CD1c-positive myeloid dendritic cell (primary cell): ENCODE data around the gene TRRAP.

ENCODE experiments used
- DNase-seq: peaks from one replicate; pipeline ENCODE4 v3.0.0-alpha.2; 2016; ENCODE audit errors: extremely low spot score

TRRAP gene

GRCh38 chr7:98900815-98901214 lies 22.5 kb downstream of the TRRAP start:
- DNase-seq = no peak

- DNase-seq = no peak
These were observed 24.2 kb downstream of the TRRAP start for GRCh38 chr7:98902523-98902922.

- DNase-seq = no peak
These were observed 24.9 kb downstream of the TRRAP start for GRCh38 chr7:98903246-98903645.

GRCh38 chr7:98907570-98907969 lies 29.2 kb downstream of the TRRAP start:
- DNase-seq = no peak

GRCh38 chr7:98908585-98908984 lies 30.3 kb downstream of the TRRAP start:
- no peak for DNase-seq

- DNase-seq = no peak
These were observed 31.2 kb downstream of the TRRAP start for GRCh38 chr7:98909487-98909886.

- DNase-seq = no peak
These were observed 32.1 kb downstream of the TRRAP start for GRCh38 chr7:98910427-98910826.

- no peak for DNase-seq
These were observed 33.6 kb downstream of the TRRAP start for GRCh38 chr7:98911916-98912315.

GRCh38 chr7:98913026-98913425 lies 34.7 kb downstream of the TRRAP start:
- DNase-seq = no peak

GRCh38 chr7:98913612-98914011 lies 35.3 kb downstream of the TRRAP start:
- DNase-seq = no peak

GRCh38 chr7:98917331-98917730 lies 39.0 kb downstream of the TRRAP start:
- no peak for DNase-seq

GRCh38 chr7:98921608-98922372 lies 43.5 kb downstream of the TRRAP start:
- DNase-seq = no peak

- no peak for DNase-seq
These were observed 44.3 kb downstream of the TRRAP start for GRCh38 chr7:98922392-98923187.

- DNase-seq = no peak
These were observed 45.2 kb downstream of the TRRAP start for GRCh38 chr7:98923512-98923911.

GRCh38 chr7:98927125-98927524 lies 48.8 kb downstream of the TRRAP start:
- no peak for DNase-seq

- no peak for DNase-seq
These were observed 52.1 kb downstream of the TRRAP start for GRCh38 chr7:98930464-98930863.

GRCh38 chr7:98930921-98931320 lies 52.6 kb downstream of the TRRAP start:
- peak; percentile 2 for DNase-seq

GRCh38 chr7:98933321-98933720 lies 55.0 kb downstream of the TRRAP start:
- DNase-seq = no peak

GRCh38 chr7:98934267-98934666 lies 55.9 kb downstream of the TRRAP start:
- no peak for DNase-seq

- DNase-seq = no peak
These were observed 57.5 kb downstream of the TRRAP start for GRCh38 chr7:98935811-98936210.

- DNase-seq = no peak
These were observed 65.0 kb downstream of the TRRAP start for GRCh38 chr7:98943336-98943735.

- DNase-seq = no peak
These were observed 66.1 kb downstream of the TRRAP start for GRCh38 chr7:98944386-98944785.

- DNase-seq = no peak
These were observed 67.5 kb downstream of the TRRAP start for GRCh38 chr7:98945852-98946251.
